Activated B cell treated with CpG ODN at 0.5 μM for 24 hours (primary cell): ENCODE results near the gene SNCB. TPM values are rescaled to one million over a fixed set of nuclear protein-coding genes. Genes with fewer than 3 reads are reported as not detected.

Experiments used
- ATAC-seq: fragments of 200-7000 bp; cut with Tn5 transposase; one replicate; pipeline ENCODE4 v1.10.0; 2021; ENCODE audit warnings: low read depth, mild to moderate bottlenecking, moderate library complexity
- CTCF ChIA-PET: fragments of 350-600 bp; sonication (Branson Sonifier 250); formaldehyde crosslinking; loops from one replicate; lab custom pipeline; 2021; ENCODE audit warnings: antibody characterized with exemption; lab: Charles Lee
- POLR2A ChIA-PET: fragments of 350-600 bp; sonication (Branson Sonifier 250); formaldehyde crosslinking; loops from one replicate; lab custom pipeline; 2021; ENCODE audit warnings: antibody characterized with exemption; lab: Charles Lee
- DNase-seq: peaks from one replicate; pipeline ENCODE4 v3.0.0; 2022
- H3K27ac Mint-ChIP-seq: one replicate; pipeline ENCODE4 v1.8.0; 2020; ENCODE audit warnings: mixed read lengths
- H3K27me3 Mint-ChIP-seq: one replicate; pipeline ENCODE4 v1.8.0; 2021; ENCODE audit warnings: mixed read lengths
- H3K36me3 Mint-ChIP-seq: one replicate; pipeline ENCODE4 v1.8.0; 2021; ENCODE audit warnings: low read depth, mixed read lengths
- H3K4me1 Mint-ChIP-seq: one replicate; pipeline ENCODE4 v1.8.0; 2021; ENCODE audit warnings: mixed read lengths
- H3K4me3 Mint-ChIP-seq: one replicate; pipeline ENCODE4 v1.8.0; 2020; ENCODE audit warnings: mild to moderate bottlenecking, mixed read lengths
- H3K9me3 Mint-ChIP-seq: one replicate; pipeline ENCODE4 v1.8.0; 2020; ENCODE audit warnings: mixed read lengths
- intact Hi-C: fragments of 100-400 bp; cut with micrococcal nuclease; formaldehyde crosslinking; loops from one replicate; pipeline ENCODE4 v1.15.1; 2024
- total RNA-seq: library from RNA; stranded (reverse); gene quantifications from 2 replicates; pipeline ENCODE4 v1.2.3, GENCODE V29; 2022
- TF ChIP-seq, protein P1 (sequence below): fragments of 200-600 bp; IDR thresholded peaks from one replicate; pipeline ENCODE4 v1.8.0; 2022; ENCODE audit warnings: antibody characterized with exemption, mild to moderate bottlenecking

The SNCB gene
- total RNA-seq, 1 donor from 2014 or later, result not detected

DNA sequence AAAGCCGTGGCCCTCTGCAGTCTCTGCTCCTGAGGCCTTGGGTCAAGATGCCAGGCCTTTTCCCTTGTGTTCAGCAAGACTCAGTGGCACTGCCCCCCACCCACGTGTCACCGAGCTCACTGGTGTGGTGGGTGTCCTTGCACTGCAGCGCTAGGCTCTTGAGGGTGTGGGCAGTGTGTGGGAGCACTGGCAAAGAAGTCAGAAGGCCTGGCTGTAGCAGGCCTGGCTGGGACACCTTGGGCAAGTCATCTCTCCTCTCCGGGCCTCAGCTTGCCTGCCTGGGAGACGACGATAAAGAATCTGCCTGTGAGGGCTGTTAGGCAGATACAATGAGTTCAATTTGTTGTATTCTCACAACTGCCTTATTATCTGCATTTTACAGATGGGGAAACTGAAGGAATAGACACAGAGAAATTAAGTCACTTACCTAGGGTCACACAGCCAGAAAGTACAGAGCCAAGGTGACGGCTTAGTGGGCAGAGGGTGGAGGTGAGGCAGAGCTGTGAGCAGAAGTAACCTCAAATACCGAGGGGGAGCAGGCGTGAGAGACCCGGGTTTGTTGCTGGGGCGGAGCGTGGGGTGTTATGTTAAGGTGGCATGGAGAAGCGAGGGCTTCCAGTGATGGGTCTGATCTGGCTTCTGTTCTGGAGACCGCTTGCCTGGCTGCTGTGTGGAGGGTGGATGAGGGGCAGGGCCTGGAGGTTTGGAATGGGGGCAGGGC is 18.3 kb upstream of the SNCB start:
- H3K27me3 Mint-ChIP-seq, result no peaks in the 10 kb centered on the region
- H3K27ac Mint-ChIP-seq, result no peak overlapping the region
- POLR2A ChIA-PET, result no interaction called here
- H3K9me3 Mint-ChIP-seq, result no peaks in the 10 kb centered on the region
- no peak for ATAC-seq
- DNase-seq, result no peak
- intact Hi-C loops, result no loop called here
- H3K36me3 Mint-ChIP-seq, result peaks cover 5% of the 10 kb centered on the region
- H3K4me1 Mint-ChIP-seq, result peaks cover 59% of the 10 kb centered on the region
- TF ChIP-seq, protein P1, sequence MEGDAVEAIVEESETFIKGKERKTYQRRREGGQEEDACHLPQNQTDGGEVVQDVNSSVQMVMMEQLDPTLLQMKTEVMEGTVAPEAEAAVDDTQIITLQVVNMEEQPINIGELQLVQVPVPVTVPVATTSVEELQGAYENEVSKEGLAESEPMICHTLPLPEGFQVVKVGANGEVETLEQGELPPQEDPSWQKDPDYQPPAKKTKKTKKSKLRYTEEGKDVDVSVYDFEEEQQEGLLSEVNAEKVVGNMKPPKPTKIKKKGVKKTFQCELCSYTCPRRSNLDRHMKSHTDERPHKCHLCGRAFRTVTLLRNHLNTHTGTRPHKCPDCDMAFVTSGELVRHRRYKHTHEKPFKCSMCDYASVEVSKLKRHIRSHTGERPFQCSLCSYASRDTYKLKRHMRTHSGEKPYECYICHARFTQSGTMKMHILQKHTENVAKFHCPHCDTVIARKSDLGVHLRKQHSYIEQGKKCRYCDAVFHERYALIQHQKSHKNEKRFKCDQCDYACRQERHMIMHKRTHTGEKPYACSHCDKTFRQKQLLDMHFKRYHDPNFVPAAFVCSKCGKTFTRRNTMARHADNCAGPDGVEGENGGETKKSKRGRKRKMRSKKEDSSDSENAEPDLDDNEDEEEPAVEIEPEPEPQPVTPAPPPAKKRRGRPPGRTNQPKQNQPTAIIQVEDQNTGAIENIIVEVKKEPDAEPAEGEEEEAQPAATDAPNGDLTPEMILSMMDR, result no peak
- CTCF ChIA-PET, result interaction anchor here (8.5 kb wide), 1 partner anchor 11 kb away, joined by 62 read pairs; no protein-coding TSS in a partner anchor
- H3K4me3 Mint-ChIP-seq, result peak overlapping the region; percentile 83

DNA sequence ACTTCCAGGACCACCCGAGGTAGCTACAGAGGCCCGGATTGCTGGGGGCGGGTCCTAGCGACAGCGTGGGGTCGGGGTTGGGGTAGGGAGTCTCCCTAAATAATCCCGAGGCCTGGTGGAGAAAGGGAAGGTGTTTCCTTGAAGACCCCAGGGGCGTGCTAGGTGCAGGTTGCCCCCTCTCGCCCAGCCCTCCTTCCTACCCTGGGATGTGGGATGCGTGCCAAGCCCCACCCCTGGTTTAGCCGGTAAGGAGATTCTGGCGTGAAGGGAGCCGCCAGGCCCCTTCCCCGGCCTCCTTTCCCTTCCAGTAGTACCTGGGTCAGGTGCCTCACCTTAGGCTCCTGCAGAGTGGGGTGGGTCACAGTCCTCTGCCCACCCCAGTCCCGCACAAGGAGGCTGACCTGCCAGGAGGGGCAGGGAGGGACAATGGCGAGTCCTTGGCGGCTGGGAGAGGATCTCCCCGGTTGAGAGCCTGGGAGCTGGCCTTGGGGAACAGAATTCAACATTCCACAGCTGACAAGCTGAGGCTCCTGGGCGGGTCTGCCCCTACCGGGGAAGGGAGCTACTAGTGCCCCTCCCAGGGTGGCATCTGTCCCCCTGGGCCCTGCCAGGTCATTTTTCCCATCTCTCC is 17.6 kb upstream of the SNCB start:
- POLR2A ChIA-PET, result interaction anchor here (1.0 to 2.2 kb wide), 9 partner anchors 12 to 1557 kb away, joined by 3 to 29 read pairs (median 9); partner anchors contain the start of genes EIF4E1B, FAF2, HNRNPAB and KIAA1191
- DNase-seq, result no peak
- intact Hi-C loops, result loop anchor here (1.0 to 2.0 kb wide), 7 partner anchors 10 to 260 kb away; partner anchors contain the start of genes EIF4E1B, FAF2, GPRIN1 and HIGD2A

DNA sequence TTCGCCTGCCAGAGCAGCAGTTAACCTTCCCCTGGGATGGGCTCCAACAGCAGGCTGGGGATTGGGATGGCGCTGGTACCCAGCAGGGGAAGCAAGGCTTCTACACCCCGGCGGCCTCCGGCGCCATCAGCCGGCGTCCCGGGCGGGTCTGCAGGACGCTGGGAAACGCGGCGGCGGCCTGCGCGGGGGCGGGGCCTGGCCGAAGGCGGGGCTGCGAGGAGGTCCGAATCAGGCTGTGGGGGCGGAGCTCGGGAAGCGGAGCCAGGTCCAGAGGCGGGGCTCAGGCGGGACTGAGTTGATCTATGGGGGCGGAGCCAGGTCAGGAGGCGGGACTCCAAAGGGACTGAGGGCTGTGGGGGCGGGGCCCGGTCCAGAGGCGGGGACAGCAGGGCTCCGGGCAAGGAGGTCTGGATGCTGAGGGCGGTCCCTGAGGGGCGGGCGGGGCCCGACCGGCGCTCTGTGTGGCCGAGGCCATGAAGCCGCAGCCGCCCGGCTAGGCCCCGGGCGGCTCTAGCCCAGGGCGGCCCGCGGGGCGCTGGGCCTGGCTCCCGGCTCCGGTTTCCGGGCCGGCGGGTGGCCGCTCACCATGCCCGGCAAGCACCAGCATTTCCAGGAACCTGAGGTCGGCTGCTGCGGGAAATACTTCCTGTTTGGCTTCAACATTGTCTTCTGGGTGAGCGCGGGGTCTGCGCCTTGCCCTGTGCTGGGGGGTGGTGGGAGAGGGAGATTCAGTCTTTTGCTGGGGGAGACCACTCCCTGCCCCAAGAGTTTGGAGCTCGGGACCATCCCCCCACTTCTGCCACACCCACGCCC is 16.9 kb upstream of the SNCB start, which contains the start of gene TSPAN17:
Gene TSPAN17 (plus strand): TSS at position 455 of the 813 bp plus-strand sequence. CDS start 132 bp downstream, at position 587.
- peak within 1 kb of the TSS; percentile 91 for H3K27ac Mint-ChIP-seq
- peak within 1 kb of the TSS; percentile 90 for H3K4me3 Mint-ChIP-seq
- TF ChIP-seq, protein P1, result no peak
- no peaks in the 10 kb centered on the region for H3K36me3 Mint-ChIP-seq
- intact Hi-C loops, result loop anchor here (1.0 to 2.0 kb wide), 7 partner anchors 11 to 259 kb away; partner anchors contain the start of genes EIF4E1B, FAF2, GPRIN1 and HIGD2A
- H3K27me3 Mint-ChIP-seq, result no peaks in the 10 kb centered on the region
- ChIA-PET POLR2A (interaction anchor here (0.7 to 2.2 kb wide), 17 partner anchors 11 to 1557 kb away, joined by 3 to 29 read pairs (median 4); partner anchors contain the start of genes EIF4E1B, FAF2, HNRNPAB and KIAA1191), CTCF (interaction anchor here (0.6 to 8.5 kb wide), 7 partner anchors 12 to 287 kb away, joined by 3 to 62 read pairs (median 3); partner anchors contain the start of genes CLTB, EIF4E1B and SNCB)
- peak; percentile 99 for DNase-seq
- H3K9me3 Mint-ChIP-seq, result no peaks in the 10 kb centered on the region
- H3K4me1 Mint-ChIP-seq, result peaks cover 45% of the 10 kb centered on the region
- ATAC-seq, result peak; percentile 97

More for the DNA sequence above, 17.6 kb upstream of the SNCB start:
- Mint-ChIP-seq H3K4me1 (peaks cover 52% of the 10 kb centered on the region), H3K4me3 (peak overlapping the region; percentile 83), H3K36me3 (peaks cover 1% of the 10 kb centered on the region), H3K9me3 (no peaks in the 10 kb centered on the region), H3K27me3 (no peaks in the 10 kb centered on the region), H3K27ac (peak overlapping the region; percentile 77)
- ATAC-seq, result no peak
- TF ChIP-seq, protein P1, result no peak
- CTCF ChIA-PET, result interaction anchor here (1.1 to 8.5 kb wide), 3 partner anchors 11 to 230 kb away, joined by 3 to 62 read pairs (median 15); partner anchors contain the start of genes EIF4E1B and SNCB

DNA sequence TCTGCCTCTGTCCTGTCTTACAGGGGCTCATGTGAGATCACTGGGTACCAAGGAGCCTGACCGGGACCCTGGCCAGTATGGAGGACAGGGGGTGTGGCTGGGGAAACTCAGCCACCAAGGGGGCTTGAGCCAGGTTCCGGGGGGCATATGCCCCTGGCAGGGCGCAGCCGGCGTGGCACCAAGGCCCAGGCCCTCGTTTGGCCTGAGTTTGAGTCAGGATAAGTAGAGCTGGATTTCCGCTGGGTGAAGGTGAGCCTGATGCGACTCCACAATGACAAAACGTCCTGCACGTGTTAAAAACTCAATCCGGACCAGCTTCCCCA is 16.3 kb upstream of the SNCB start:
- no peak for ATAC-seq
- POLR2A ChIA-PET, result interaction anchor here (0.8 to 2.2 kb wide), 15 partner anchors 11 to 1558 kb away, joined by 3 to 29 read pairs (median 5); partner anchors contain the start of genes EIF4E1B, FAF2, HNRNPAB and KIAA1191
- TF ChIP-seq, protein P1, result no peak

More for the DNA sequence above, 16.3 kb upstream of the SNCB start:
- Mint-ChIP-seq H3K9me3 (no peaks in the 10 kb centered on the region), H3K27me3 (no peaks in the 10 kb centered on the region), H3K36me3 (no peaks in the 10 kb centered on the region), H3K4me1 (peaks cover 39% of the 10 kb centered on the region), H3K27ac (peak overlapping the region; percentile 91), H3K4me3 (peak overlapping the region; percentile 90)
- intact Hi-C loops, result loop anchor here (1.0 to 2.0 kb wide), 7 partner anchors 12 to 258 kb away; partner anchors contain the start of genes EIF4E1B, FAF2, GPRIN1 and HIGD2A
- CTCF ChIA-PET, result interaction anchor here (0.9 to 8.5 kb wide), 6 partner anchors 12 to 286 kb away, joined by 3 to 62 read pairs (median 3); partner anchors contain the start of genes CLTB, EIF4E1B and SNCB
- no peak for DNase-seq
